ENCODE measurements around the gene HIVEP1.

Gene HIVEP1

DNA sequence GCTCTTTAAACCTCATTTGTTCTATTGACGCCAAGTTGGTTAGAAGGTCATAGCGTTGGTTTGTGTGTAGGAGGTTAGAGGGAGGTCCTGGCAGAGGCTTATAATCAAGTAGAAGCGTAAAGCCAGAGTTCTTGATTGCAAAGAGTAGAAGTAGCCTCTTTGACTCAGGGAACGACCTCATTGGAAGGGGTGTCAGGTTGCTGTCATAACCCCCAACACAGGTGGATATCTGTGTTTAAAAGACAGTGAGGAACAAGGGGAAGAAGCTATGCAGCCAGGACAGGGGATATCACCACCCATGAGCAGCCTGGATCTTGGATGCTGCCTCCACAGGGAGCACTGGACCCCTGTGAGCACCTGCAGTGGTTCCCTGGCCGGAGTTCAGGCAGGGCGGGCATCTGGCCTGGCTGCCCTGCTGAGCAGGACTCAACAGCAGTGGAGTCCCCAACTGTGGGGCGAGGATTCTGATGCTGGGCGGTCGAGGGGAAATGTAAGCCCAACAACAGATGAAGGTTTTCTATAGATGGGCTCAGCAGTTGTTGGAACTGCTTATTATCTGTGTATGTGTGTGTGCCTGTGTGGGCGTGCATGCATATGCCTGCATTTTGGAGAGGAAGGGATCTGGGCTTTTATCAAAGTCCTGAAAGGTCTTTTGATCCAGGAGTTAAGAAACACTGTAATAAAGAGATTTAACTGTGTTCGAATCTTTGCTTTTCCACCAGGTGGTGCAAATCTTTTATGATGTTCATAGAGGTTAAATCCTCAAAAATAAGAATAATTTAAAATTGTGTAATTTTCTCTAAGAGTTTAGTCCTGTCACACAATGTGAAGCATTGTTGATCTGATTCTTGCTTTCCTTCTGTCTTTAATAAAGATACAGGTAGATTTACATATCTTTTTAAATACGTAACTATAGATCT, 27.7 kb downstream of the HIVEP1 start:
- H3K27me3 ChIP-seq = no peaks in the 10 kb centered on the region
- peaks cover 34% of the 10 kb centered on the region for H4K20me1 ChIP-seq
- peaks cover 16% of the 10 kb centered on the region for H3K4me1 ChIP-seq
- H3K9ac ChIP-seq = no peak overlapping the region
- peaks cover 8% of the 10 kb centered on the region for H3K9me3 ChIP-seq
- no peak overlapping the region for H3K27ac ChIP-seq
- no peak for TF ChIP-seq Cebpa-rat (IDR thresholded peaks at IDR 0.05)
- no peak overlapping the region for H3K4me2 ChIP-seq
- H3K4me3 ChIP-seq = no peak overlapping the region
- H3K36me3 ChIP-seq = 0 out of 2 replicates have a peak, but pooled peaks cover 6% of the 10 kb centered on the region

DNA sequence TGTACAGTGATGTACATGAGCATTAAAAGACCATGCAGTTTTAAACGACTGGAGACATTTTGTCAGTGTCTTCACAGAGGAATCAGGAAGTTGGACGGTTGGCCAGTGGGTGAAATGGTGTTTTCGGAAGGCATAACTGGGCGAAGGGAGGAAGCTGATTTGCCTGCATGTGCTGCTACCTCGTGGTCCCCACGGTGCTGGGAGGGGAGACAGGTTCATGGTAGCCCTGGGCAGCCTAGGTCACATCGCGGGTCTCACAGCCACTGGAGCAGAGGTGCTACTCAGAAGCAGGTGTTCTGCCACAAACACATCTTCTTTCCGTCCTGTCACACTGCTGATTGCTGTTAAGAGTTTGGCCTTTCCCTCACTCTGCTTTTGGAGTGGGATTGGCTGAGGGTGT, 35.2 kb downstream of the HIVEP1 start:
- Histone ChIP-seq H3K9me3 (no peaks in the 10 kb centered on the region), H3K9ac (no peak overlapping the region), H3K27me3 (no peaks in the 10 kb centered on the region), H3K4me2 (no peak overlapping the region), H3K27ac (no peak overlapping the region), H3K36me3 (0 out of 2 replicates have a peak, but pooled peaks cover 6% of the 10 kb centered on the region), H3K4me3 (no peak overlapping the region), H3K4me1 (peaks cover 20% of the 10 kb centered on the region; the same call in 1 of the 2 replicates), H4K20me1 (peaks cover 22% of the 10 kb centered on the region)
- no peak for TF ChIP-seq Cebpa-rat (IDR thresholded peaks at IDR 0.05)

DNA sequence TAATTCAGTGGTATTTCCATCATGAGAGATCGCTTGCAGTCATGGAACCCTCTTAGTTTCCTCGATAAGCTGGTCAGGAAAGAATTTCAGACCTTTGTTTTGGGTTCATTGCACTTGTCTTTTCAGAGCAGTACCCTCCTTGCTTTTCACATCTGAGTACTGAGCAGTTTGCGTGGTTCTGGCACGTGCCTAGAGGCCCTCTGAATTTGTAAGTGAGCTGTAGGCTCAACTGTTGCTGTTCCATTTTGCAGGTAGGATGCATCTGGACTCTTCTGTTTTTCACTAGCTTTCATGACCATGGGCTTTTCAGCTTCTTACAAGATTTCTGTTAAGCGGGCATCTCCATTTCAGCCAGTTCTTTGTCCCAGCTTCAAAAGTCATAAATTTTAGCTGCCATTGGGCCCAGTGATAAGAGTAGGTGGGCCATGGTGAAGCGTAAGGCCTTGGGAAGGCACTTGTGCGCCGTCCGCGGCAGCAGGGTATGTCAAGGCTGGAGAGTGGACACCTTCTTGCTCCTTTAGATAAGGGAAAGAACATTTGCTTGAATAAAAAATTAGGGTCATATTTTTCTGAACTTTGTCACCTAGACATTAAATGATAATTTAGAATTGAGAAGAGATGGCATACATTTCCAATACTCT, 35.8 kb downstream of the HIVEP1 start:
- TF ChIP-seq Cebpa-rat (IDR thresholded peaks at IDR 0.05) = no peak
- no peak overlapping the region for H3K27ac ChIP-seq
- H3K4me1 ChIP-seq = peaks cover 20% of the 10 kb centered on the region; the same call in 1 of the 2 replicates
- H3K4me2 ChIP-seq = no peak overlapping the region
- no peak overlapping the region for H3K9ac ChIP-seq
- H3K27me3 ChIP-seq = no peaks in the 10 kb centered on the region
- no peaks in the 10 kb centered on the region for H3K9me3 ChIP-seq
- peaks cover 22% of the 10 kb centered on the region for H4K20me1 ChIP-seq
- 0 out of 2 replicates have a peak, but pooled peaks cover 6% of the 10 kb centered on the region for H3K36me3 ChIP-seq
- no peak overlapping the region for H3K4me3 ChIP-seq

DNA sequence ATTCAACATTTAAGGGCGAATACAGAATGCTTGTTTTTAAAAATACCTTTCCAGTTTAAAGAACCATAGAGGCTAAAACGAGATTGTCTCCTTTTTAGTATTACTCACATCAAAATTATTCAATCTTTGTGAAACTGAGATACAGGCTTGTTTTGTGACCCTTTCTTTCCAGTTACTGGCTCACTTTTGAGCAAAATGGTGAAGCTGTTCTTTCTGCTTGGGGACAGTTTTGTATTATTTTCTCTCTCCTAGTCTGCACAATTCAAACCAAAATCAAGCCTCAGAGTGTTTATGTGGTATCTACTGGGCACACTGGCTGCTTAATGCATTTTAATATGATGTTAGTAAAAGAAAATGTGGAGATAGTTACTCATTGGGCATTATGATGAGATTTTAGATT, 36.5 kb downstream of the HIVEP1 start:
- no peaks in the 10 kb centered on the region for H3K27me3 ChIP-seq
- no peak for TF ChIP-seq Cebpa-rat (IDR thresholded peaks at IDR 0.05)
- H3K27ac ChIP-seq = no peak overlapping the region
- peaks cover 20% of the 10 kb centered on the region; the same call in 1 of the 2 replicates for H3K4me1 ChIP-seq
- H3K9me3 ChIP-seq = no peaks in the 10 kb centered on the region
- H4K20me1 ChIP-seq = peaks cover 26% of the 10 kb centered on the region
- H3K9ac ChIP-seq = no peak overlapping the region
- H3K4me3 ChIP-seq = no peak overlapping the region
- 0 out of 2 replicates have a peak, but pooled peaks cover 6% of the 10 kb centered on the region for H3K36me3 ChIP-seq
- no peak overlapping the region for H3K4me2 ChIP-seq

DNA sequence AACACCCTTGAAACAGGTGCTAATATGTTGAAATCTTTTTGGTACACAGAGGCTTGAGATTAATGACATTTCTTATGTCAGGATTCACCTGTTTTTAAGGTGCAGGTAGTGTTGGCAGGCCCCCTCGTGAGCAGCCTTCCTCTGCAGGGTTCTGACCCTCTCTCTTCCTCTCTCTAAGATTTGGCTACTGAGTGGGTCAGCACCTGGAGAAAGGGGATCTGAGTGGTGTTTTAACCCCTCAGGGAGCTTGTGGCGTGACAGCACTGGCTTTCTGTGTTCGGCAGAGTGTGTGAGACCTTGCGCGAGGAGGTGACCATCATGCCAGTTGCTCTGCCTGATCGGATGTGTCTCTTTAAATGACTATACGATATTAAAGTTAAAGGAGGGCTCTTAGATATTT, 37.1 kb downstream of the HIVEP1 start:
- Histone ChIP-seq H4K20me1 (peaks cover 21% of the 10 kb centered on the region), H3K36me3 (0 out of 2 replicates have a peak, but pooled peaks cover 6% of the 10 kb centered on the region), H3K27ac (no peak overlapping the region), H3K4me2 (no peak overlapping the region; the same call in 1 of the 2 replicates), H3K9me3 (no peaks in the 10 kb centered on the region), H3K4me1 (peaks cover 20% of the 10 kb centered on the region; the same call in 1 of the 2 replicates), H3K4me3 (no peak overlapping the region), H3K27me3 (no peaks in the 10 kb centered on the region), H3K9ac (no peak overlapping the region)
- TF ChIP-seq Cebpa-rat (IDR thresholded peaks at IDR 0.05) = no peak

DNA sequence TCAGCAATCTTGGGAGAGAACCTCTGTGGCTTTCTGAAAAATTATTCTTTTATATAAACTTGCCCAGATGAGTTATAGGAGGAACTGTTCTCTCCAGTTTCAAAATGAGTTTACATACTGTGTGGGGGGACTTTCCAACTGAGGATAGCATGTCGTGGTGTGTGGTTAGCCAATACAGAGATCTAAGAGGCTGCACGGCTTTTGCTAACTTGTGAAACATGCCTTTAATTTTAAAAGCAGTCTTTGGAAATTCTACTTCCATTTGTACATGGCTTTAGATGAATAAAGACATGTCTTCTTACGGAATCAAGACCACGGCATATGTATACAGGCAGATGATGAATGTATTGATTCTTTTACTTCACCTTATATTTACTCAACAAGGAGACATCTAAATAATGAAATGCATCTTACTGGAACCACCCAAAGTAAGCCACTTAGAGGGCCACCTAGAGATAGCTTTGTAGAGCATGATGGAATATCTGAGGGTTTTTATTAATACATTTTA, 39.8 kb downstream of the HIVEP1 start:
- Histone ChIP-seq H3K4me3 (no peak overlapping the region), H3K4me2 (peak overlapping the region; percentile 10; the same call in 1 of the 2 replicates), H3K27me3 (no peaks in the 10 kb centered on the region), H3K4me1 (peaks cover 14% of the 10 kb centered on the region; the same call in 1 of the 2 replicates), H3K9ac (no peak overlapping the region), H3K9me3 (no peaks in the 10 kb centered on the region), H3K27ac (no peak overlapping the region), H3K36me3 (0 out of 2 replicates have a peak, but pooled peaks cover 6% of the 10 kb centered on the region), H4K20me1 (peaks cover 13% of the 10 kb centered on the region; the same call in 1 of the 2 replicates)
- TF ChIP-seq Cebpa-rat (IDR thresholded peaks at IDR 0.05) = no peak

DNA sequence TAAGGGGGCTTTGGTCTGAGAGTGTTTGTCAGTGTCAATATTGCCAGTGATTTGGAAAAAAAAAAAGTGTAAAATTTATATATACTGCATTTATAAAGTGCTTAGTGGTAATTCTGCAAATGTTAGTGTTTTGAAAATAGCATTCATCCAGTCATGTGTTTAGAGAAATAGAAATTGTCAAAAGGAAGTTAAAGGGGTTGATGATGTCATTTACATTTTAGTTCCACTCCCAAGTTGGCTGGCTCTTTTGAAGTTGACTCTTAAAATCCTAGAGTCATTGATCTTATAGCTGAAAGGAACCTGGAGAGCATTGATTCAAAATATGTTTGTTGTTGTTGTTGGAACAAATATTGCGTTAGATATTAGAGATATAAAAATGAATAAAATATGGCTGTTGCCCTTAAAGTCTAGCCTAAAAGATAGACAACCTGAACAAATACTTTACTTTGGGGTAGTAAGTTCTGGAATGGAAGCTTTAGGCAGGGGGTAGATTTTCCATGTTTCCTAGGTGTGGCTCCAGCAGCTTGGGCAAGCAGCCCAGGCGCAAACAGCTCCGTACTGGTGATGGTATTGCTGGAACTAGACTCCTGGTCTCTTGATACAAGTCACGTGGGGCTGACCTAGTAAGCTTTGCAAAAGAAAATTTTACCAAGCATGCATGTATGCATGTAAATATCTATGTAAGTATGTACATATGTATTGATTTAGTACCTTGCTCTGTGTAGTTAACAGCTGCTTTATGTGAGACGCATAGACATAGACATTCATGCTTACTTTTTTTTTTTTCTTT, 46.3 kb downstream of the HIVEP1 start:
- Histone ChIP-seq H4K20me1 (peaks cover 17% of the 10 kb centered on the region; the same call in 1 of the 2 replicates), H3K9me3 (no peaks in the 10 kb centered on the region), H3K36me3 (no peaks in the 10 kb centered on the region), H3K4me2 (no peak overlapping the region), H3K27ac (no peak overlapping the region), H3K9ac (no peak overlapping the region), H3K27me3 (no peaks in the 10 kb centered on the region), H3K4me1 (no peaks in the 10 kb centered on the region), H3K4me3 (no peak overlapping the region)
- no peak for TF ChIP-seq Cebpa-rat (IDR thresholded peaks at IDR 0.05)

DNA sequence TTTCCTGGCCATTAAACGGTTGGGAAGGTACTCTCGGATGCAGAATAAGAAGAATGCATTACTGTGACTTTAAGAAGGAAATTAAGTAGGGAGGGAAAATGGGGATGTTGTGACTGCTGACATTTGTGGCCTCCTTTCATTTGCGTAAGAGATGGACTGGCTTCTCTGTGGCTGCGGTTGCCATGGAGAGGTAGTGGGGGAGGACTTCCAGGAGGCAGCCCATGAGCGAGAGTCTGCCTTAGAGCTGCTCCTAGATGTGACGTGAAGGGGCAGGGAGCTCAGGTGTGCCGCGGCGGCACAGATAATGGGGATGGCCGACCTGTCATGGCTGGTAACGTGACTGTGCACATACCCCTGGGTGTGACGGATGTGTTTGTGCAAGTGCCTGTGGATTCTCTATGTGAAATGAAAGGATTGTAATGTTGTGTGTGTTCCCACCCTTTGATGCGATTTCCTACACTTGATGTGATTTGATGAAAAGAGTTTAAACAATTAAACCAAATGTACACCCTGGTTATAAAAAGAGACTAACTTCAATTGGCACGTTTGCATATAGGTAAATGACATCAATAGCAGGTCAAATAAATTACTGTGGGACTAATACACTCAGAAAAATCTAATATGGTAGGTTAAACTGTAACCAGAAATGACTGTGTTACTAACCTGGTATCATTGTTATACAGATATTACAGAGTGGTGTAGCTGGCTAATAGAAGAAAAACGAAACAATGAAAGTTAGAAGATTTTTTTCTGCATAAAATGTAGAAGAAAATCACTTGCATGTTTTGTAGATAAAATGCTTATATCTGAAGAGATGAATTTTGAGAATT, 48.9 kb downstream of the HIVEP1 start:
- Histone ChIP-seq H3K27me3 (no peaks in the 10 kb centered on the region), H3K27ac (no peak overlapping the region), H3K36me3 (no peaks in the 10 kb centered on the region), H3K4me3 (no peak overlapping the region), H3K9ac (no peak overlapping the region), H3K4me2 (no peak overlapping the region), H3K4me1 (peaks cover 6% of the 10 kb centered on the region; the same call in 1 of the 2 replicates), H3K9me3 (no peaks in the 10 kb centered on the region), H4K20me1 (peaks cover 37% of the 10 kb centered on the region; the same call in 1 of the 2 replicates)
- no peak for TF ChIP-seq Cebpa-rat (IDR thresholded peaks at IDR 0.05)

All from BLaER1 (cell line).